ENCODE results near the gene TNFAIP8.

DNA sequence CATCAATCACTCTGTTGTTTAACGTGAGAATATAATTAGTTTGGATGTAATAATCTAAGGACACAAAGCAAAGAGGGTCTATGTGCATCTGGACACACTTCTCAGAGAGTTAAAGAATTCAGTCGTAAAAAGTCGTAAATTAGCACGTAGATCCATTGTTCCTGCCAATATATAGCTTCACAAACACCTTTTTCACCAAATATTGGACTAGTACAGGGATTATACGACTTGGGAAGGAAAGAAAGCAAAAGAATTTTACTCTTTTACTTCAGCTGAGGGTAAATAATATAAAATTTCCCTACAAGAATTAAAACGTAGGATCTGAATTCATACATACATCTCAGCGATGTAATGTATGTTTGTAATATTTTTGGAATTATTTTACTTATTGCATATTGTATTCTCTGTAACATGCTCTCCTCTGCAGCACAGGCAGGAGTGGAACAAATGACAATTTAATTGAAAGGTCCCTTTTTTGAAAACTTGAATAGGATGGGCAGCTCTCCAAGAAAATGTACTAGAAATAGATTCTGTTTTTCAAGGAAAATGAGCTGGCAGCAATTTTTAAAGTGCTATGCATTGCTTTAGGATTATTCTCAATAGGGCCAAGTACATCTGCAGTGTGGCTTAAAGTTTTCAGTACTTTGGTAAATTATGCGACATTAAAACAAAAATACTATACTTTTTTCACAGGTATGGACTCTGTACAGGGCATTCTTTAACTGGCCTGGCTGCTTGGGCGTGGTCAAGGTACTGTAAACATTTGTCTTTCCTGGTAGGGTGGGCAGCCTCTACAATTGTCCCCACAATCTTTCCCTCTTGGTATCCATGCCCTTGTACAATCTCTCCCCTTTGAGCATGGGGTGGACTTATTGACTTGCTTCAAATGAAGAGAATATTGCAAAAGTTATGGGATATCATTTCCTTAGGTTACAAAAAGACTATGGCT is 56.7 kb downstream of the TNFAIP8 start:
- TF ChIP-seq CTCF (IDR thresholded peaks at IDR 0.05; ENCODE audit: low read depth, low read length, poor library complexity, severe bottlenecking) = no peak
- no peak for TF ChIP-seq EZH2phosphoT487 (IDR thresholded peaks at IDR 0.05; ENCODE audit: borderline replicate concordance, low read length)

Measured in DOHH2 (cell line).